A673 (cell line): ENCODE results near the gene MELTF.

ENCODE experiments used
- EZH2 ChIP-seq: fragments of 200-600 bp; sonication (generic); IDR thresholded peaks from 2 replicates; pipeline ENCODE4 v1.6.1; 2017; ENCODE audit warnings: borderline replicate concordance, low read depth, mild to moderate bottlenecking, mixed read lengths, antibody characterized with exemption, low read length; ENCODE audit not compliant: poor library complexity, severe bottlenecking
- TF ChIP-seq, protein P1 (sequence below): fragments of 300-800, 200-600 bp; sonication (generic); conservative IDR thresholded peaks from 2 replicates; pipeline ENCODE4 v1.5.1; 2017; ENCODE audit warnings: low read depth, mild to moderate bottlenecking, antibody characterized with exemption, low read length, moderate library complexity, mixed read lengths

DNA sequence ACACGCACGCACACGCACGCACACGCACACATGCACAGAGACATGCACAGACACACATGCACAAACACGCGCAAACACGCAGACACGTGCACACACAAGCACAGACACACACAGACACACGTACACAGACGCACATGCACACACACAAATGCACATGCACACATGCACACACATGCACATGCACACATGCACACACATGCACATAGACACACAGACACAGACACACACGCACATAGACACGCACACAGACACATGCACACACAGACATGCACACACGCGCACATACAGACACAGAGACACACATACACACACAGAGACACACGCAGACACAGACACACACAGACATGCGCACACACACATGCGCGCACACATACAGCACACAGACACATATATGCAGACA, 34.6 kb downstream of the MELTF start:
- TF ChIP-seq, protein P1, sequence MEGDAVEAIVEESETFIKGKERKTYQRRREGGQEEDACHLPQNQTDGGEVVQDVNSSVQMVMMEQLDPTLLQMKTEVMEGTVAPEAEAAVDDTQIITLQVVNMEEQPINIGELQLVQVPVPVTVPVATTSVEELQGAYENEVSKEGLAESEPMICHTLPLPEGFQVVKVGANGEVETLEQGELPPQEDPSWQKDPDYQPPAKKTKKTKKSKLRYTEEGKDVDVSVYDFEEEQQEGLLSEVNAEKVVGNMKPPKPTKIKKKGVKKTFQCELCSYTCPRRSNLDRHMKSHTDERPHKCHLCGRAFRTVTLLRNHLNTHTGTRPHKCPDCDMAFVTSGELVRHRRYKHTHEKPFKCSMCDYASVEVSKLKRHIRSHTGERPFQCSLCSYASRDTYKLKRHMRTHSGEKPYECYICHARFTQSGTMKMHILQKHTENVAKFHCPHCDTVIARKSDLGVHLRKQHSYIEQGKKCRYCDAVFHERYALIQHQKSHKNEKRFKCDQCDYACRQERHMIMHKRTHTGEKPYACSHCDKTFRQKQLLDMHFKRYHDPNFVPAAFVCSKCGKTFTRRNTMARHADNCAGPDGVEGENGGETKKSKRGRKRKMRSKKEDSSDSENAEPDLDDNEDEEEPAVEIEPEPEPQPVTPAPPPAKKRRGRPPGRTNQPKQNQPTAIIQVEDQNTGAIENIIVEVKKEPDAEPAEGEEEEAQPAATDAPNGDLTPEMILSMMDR, result no peak
- TF ChIP-seq EZH2, result no peak
